B cell (primary cell): ENCODE data around the gene ARGLU1. TPM values are rescaled to one million over a fixed set of nuclear protein-coding genes. Genes with fewer than 3 reads are reported as not detected.

Experiments
- ATAC-seq: fragments of 200-7000 bp; cut with Tn5 transposase; one replicate; pipeline ENCODE4 v1.10.0; 2021; ENCODE audit warnings: low read depth, mild to moderate bottlenecking, moderate number of reproducible peaks, moderate library complexity
- CTCF ChIA-PET: fragments of 350-600 bp; sonication (Branson Sonifier 250); formaldehyde crosslinking; loops from one replicate; lab custom pipeline; 2021; ENCODE audit warnings: antibody characterized with exemption, inconsistent platforms; lab: Charles Lee
- POLR2A ChIA-PET: fragments of 350-600 bp; sonication (Branson Sonifier 250); formaldehyde crosslinking; loops from one replicate; lab custom pipeline; 2021; ENCODE audit warnings: antibody characterized with exemption; lab: Charles Lee
- DNase-seq: peaks from one replicate; pipeline ENCODE4 v3.0.0; 2013
- H2AFZ ChIP-seq: 2 replicates; pipeline ENCODE4 v1.6.1; 2012; ENCODE audit warnings: mild to moderate bottlenecking, low read depth, low read length; ENCODE audit not compliant: insufficient read depth, poor library complexity, severe bottlenecking
- H3K27ac ChIP-seq, 2 donors: 1 replicate in 1 of 2; 2 replicates in 1 of 2; pipeline ENCODE4 v1.5.1; 2012 to 2013; ENCODE audit warnings: low read length in 2 of 2, mild to moderate bottlenecking in 2 of 2, moderate library complexity in 1 of 2
- H3K27me3 ChIP-seq, 4 experiments: fragments of 200-600 bp in 1 of 4; sonication (generic) in 1 of 4; replicated peaks in 1 of 4; 1 replicate in 2 of 4; 2 replicates in 2 of 4; pipeline versions ENCODE4 v1.6.1 to v1.7.0; 2013 to 2016; ENCODE audit warnings: low read length in 3 of 4, mild to moderate bottlenecking in 2 of 4, mixed read lengths in 1 of 4, moderate library complexity in 1 of 4; ENCODE audit not compliant: insufficient read depth in 4 of 4, control insufficient read depth in 3 of 4; ENCODE audit errors: control extremely low read depth in 1 of 4
- H3K36me3 ChIP-seq, 2 experiments: replicated peaks in 1 of 2; 1 replicate in 1 of 2; 2 replicates in 1 of 2; pipeline versions ENCODE4 v1.6.1 to v1.7.1; 2013; ENCODE audit warnings: low read length in 1 of 2; ENCODE audit not compliant: insufficient read depth in 2 of 2, control insufficient read depth in 1 of 2; ENCODE audit errors: control extremely low read depth in 1 of 2, extremely low read depth in 1 of 2
- H3K4me1 ChIP-seq, 2 donors: fragments of 200-600 bp in 1 of 2; sonication (generic) in 1 of 2; 1 replicate in 1 of 2; 2 replicates in 1 of 2; pipeline versions ENCODE4 v1.5.1 to v1.6.1; 2013 to 2017; ENCODE audit warnings: low read length in 2 of 2; ENCODE audit not compliant: control insufficient read depth in 2 of 2, insufficient read depth in 2 of 2
- H3K4me2 ChIP-seq: replicated peaks from 2 replicates; pipeline ENCODE3; 2012; ENCODE audit warnings: mild to moderate bottlenecking, low read depth, low read length; ENCODE audit not compliant: poor library complexity, severe bottlenecking
- H3K4me3 ChIP-seq, 5 experiments: fragments of 200-600 bp in 1 of 5; sonication (generic) in 1 of 5; 1 replicate in 3 of 5; 2 replicates in 2 of 5; pipeline versions ENCODE4 v1.5.1 to v1.7.0; 2011 to 2016; ENCODE audit warnings: low read length in 4 of 5, mild to moderate bottlenecking in 4 of 5, low read depth in 2 of 5, control low read depth in 1 of 5, moderate library complexity in 1 of 5; ENCODE audit not compliant: insufficient read depth in 1 of 5; ENCODE audit errors: control extremely low read depth in 1 of 5, extremely low read depth in 1 of 5
- H3K79me2 ChIP-seq: fragments of 200-600 bp; sonication (generic); one replicate; pipeline ENCODE4 v1.6.0; 2016; ENCODE audit warnings: low read length; ENCODE audit not compliant: control insufficient read depth, insufficient read depth
- H3K9ac ChIP-seq: fragments of 200-600 bp; sonication (generic); 2 replicates; pipeline ENCODE4 v1.6.1; 2017; ENCODE audit warnings: mild to moderate bottlenecking, low read length, moderate library complexity
- H3K9me3 ChIP-seq, 3 donors: one replicate each; pipeline versions ENCODE4 v1.6.1 to v1.7.1; 2013; ENCODE audit warnings: low read length in 2 of 3; ENCODE audit not compliant: control insufficient read depth in 2 of 3, insufficient read depth in 1 of 3; ENCODE audit errors: control extremely low read depth in 1 of 3
- H4K20me1 ChIP-seq: 2 replicates; pipeline ENCODE4 v1.6.0; 2012; ENCODE audit warnings: mild to moderate bottlenecking, low read length; ENCODE audit not compliant: insufficient read depth, control insufficient read depth, poor library complexity, severe bottlenecking
- H3K27ac Mint-ChIP-seq: one replicate; pipeline ENCODE4 v1.8.0; 2021; ENCODE audit warnings: mixed read lengths
- H3K27me3 Mint-ChIP-seq: one replicate; pipeline ENCODE4 v1.8.0; 2021; ENCODE audit warnings: mixed read lengths
- H3K4me1 Mint-ChIP-seq: one replicate; pipeline ENCODE4 v1.8.0; 2021; ENCODE audit warnings: mixed read lengths
- H3K4me3 Mint-ChIP-seq: one replicate; pipeline ENCODE4 v1.8.0; 2021; ENCODE audit warnings: mixed read lengths
- H3K9me3 Mint-ChIP-seq: one replicate; pipeline ENCODE4 v1.8.0; 2022; ENCODE audit warnings: mixed read lengths; ENCODE audit not compliant: insufficient read depth
- EZH2 ChIP-seq: IDR thresholded peaks from 2 replicates; pipeline ENCODE4 v1.6.1; 2012; ENCODE audit warnings: borderline replicate concordance, low read depth, mild to moderate bottlenecking, moderate library complexity, low read length; ENCODE audit not compliant: insufficient read depth, poor library complexity, severe bottlenecking
- WGBS: methylation state at CpG from one replicate; pipeline ENCODE4 v1.1.5; 2013; ENCODE audit warnings: missing lambda C conversion rate; ENCODE audit not compliant: insufficient coverage; 5-methylcytosine and 5-hydroxymethylcytosine counted together
- intact Hi-C: fragments of 100-400 bp; cut with micrococcal nuclease; formaldehyde crosslinking; loops from one replicate; pipeline ENCODE4 v1.10.0; 2022
- polyA plus RNA-seq: library from polyadenylated mRNA; depleted of rRNA; stranded (reverse); fragments of >200 nt; gene quantifications from 2 replicates; pipeline ENCODE4 v1.2.3, GENCODE V29; 2012
- total RNA-seq, 2 donors: library from RNA; stranded (reverse); fragments of 120-200 nt in 1 of 2; gene quantifications; 1 replicate in 1 of 2; 2 replicates in 1 of 2; pipeline versions ENCODE4 v1.2.3 to v1.2.4, GENCODE V29; 2013 to 2022
- TF ChIP-seq, protein P1 (sequence below): fragments of 200-600 bp; IDR thresholded peaks from one replicate; pipeline ENCODE4 v1.8.0; 2022; ENCODE audit warnings: antibody characterized with exemption, mild to moderate bottlenecking

The ARGLU1 gene
- total and polyA plus RNA-seq, 2 donors (not counting 1 experiment from before 2014, with no cell fraction given): 170 to 261 TPM

DNA sequence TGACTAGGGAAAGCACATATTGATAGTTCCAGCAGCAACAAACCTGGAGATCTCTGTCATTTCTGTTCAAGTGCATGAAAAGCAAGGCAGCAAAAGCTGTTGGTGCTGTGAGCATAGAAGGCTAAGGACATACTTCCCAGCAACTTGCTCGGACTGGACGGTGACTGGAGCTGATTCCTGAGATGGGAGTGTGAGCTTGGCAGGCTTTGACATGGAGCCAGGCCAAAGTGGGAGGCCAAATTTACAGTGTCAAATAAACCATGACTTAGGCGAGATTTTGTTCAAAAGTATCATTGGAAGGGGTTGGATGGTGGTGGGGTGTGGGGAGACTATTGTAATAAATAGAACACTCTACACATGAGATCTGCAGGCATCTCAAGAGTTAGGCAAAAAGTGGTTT, 5.9 kb upstream of the ARGLU1 start:
- TF ChIP-seq EZH2: no peak
- TF ChIP-seq, protein P1, sequence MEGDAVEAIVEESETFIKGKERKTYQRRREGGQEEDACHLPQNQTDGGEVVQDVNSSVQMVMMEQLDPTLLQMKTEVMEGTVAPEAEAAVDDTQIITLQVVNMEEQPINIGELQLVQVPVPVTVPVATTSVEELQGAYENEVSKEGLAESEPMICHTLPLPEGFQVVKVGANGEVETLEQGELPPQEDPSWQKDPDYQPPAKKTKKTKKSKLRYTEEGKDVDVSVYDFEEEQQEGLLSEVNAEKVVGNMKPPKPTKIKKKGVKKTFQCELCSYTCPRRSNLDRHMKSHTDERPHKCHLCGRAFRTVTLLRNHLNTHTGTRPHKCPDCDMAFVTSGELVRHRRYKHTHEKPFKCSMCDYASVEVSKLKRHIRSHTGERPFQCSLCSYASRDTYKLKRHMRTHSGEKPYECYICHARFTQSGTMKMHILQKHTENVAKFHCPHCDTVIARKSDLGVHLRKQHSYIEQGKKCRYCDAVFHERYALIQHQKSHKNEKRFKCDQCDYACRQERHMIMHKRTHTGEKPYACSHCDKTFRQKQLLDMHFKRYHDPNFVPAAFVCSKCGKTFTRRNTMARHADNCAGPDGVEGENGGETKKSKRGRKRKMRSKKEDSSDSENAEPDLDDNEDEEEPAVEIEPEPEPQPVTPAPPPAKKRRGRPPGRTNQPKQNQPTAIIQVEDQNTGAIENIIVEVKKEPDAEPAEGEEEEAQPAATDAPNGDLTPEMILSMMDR: no peak
- ChIA-PET POLR2A (no interaction called here), CTCF (interaction anchor here (1.2 kb wide), 1 partner anchor 38 kb away, joined by 3 read pairs; the partner anchor contains the start of gene EFNB2)
- Mint-ChIP-seq H3K4me3 (no peak overlapping the region), H3K9me3 (peaks cover 3% of the 10 kb centered on the region), H3K27me3 (no peaks in the 10 kb centered on the region), H3K27ac (no peak overlapping the region), H3K4me1 (peaks cover 5% of the 10 kb centered on the region)
- H3K27me3 ChIP-seq: no peaks in the 10 kb centered on the region
- intact Hi-C loops: no loop called here
- no peaks in the 10 kb centered on the region for H3K36me3 ChIP-seq
- H3K4me2 ChIP-seq: no peak overlapping the region
- ATAC-seq (no peak), DNase-seq (no peak)
- no peak overlapping the region for H3K9ac ChIP-seq
- no peaks in the 10 kb centered on the region for H3K9me3 ChIP-seq
- H2AFZ ChIP-seq: no peak overlapping the region
- H3K27ac ChIP-seq: no peak overlapping the region
- no peaks in the 10 kb centered on the region for H4K20me1 ChIP-seq
- H3K4me3 ChIP-seq: no peak overlapping the region
- peaks cover 6 to 10% of the 10 kb centered on the region in 2 donors for H3K4me1 ChIP-seq
- H3K79me2 ChIP-seq: no peaks in the 10 kb centered on the region
- WGBS: 100% methylated on average over 1 of the region's 3 CpGs

DNA sequence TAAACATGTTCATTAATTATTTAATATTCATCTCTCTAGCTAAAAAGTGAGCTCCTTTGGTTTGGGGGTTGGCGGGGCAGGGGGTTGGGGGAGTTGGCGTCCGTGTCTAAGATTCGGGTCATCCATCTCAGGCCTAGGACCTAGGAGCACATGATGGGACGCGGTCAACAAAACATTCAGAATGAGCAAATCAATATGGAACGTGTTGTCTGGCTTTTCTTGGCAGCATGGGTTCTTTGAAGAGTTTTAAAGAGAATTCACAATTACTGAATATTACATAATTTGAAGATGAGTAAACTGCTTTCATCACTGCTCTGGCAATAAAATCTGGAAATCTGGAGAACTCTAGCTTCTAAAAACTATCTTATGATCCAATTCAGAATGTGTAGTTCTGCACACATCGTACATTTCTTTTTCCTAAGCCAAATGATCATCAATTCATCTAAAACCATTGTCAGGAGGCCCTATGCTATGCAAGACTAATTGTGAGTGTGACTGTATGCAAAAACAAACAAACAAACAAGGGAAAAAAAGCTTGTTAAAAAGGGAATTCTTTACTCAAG, 5.4 kb upstream of the ARGLU1 start:
- peaks cover 10 to 14% of the 10 kb centered on the region in 2 donors for H3K4me1 ChIP-seq
- no peak for TF ChIP-seq EZH2
- TF ChIP-seq, protein P1: no peak
- no peaks in the 10 kb centered on the region for H3K27me3 ChIP-seq
- no peak overlapping the region for H3K4me3 Mint-ChIP-seq
- no peaks in the 10 kb centered on the region for H3K36me3 ChIP-seq
- no CpG with 5 or more reads among the region's 8 CpGs for WGBS
- CTCF ChIA-PET: interaction anchor here (1.2 kb wide), 1 partner anchor 37 kb away, joined by 3 read pairs; the partner anchor contains the start of gene EFNB2
- no peaks in the 10 kb centered on the region for H3K27me3 Mint-ChIP-seq
- H3K4me1 Mint-ChIP-seq: peaks cover 8% of the 10 kb centered on the region
- peaks cover 3% of the 10 kb centered on the region for H3K9me3 Mint-ChIP-seq
- no peak overlapping the region for H3K4me2 ChIP-seq
- H2AFZ ChIP-seq: no peak overlapping the region
- H3K27ac Mint-ChIP-seq: no peak overlapping the region
- DNase-seq (no peak), ATAC-seq (no peak)
- no peak overlapping the region for H3K4me3 ChIP-seq
- no peaks in the 10 kb centered on the region for H4K20me1 ChIP-seq
- H3K9ac ChIP-seq: no peak overlapping the region
- no peak overlapping the region for H3K27ac ChIP-seq
- intact Hi-C loops: no loop called here
- POLR2A ChIA-PET: no interaction called here
- no peaks in the 10 kb centered on the region for H3K9me3 ChIP-seq
- H3K79me2 ChIP-seq: no peaks in the 10 kb centered on the region
